Measurements from ENCODE around the gene REEP3.

REEP3 gene

GRCh38 chr10:63671317-63671937 is 150.2 kb downstream of the REEP3 start:
- DNase-seq = no peak
- intact Hi-C loops (cut with DNase I; ENCODE audit: low total_unique reads) = no loop called here

DNA sequence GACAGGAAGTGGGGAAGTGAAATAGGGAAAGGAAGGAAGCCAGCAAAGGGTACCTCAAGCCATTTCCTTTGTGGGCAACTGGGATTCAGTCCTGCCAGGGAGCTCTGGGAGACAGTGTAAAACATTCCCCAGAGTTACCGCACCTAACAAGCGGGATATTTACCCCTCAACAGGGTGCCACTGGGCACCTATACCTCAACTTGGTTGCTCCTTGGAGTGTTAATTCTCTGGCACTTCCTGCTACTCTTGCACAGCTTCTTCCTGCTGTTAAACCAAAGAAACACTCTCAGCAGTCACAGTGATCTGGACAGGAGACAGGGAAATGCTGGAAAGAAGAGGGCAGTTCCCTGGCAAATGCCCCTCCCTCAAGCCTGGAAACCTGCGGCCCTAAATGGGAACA is 151.3 kb downstream of the REEP3 start:
- H3K27ac ChIP-seq = no peak overlapping the region
- H3K27me3 ChIP-seq = no peaks in the 10 kb centered on the region
- intact Hi-C loops (cut with DNase I; ENCODE audit: low total_unique reads) = no loop called here
- no peak overlapping the region for H3K4me3 ChIP-seq
- TF ChIP-seq CTCF (IDR thresholded peaks at IDR 0.05) = no peak
- no peaks in the 10 kb centered on the region for H3K9me3 ChIP-seq
- no peak for DNase-seq
- H3K36me3 ChIP-seq = no peaks in the 10 kb centered on the region
- peaks cover 0 to 10% (median 5%) of the 10 kb centered on the region in 4 donors for H3K4me1 ChIP-seq

More at GRCh38 chr10:63671317-63671937, 150.2 kb downstream of the REEP3 start:
- H3K36me3 ChIP-seq = no peaks in the 10 kb centered on the region
- H3K9me3 ChIP-seq = no peaks in the 10 kb centered on the region
- TF ChIP-seq CTCF (IDR thresholded peaks at IDR 0.05) = no peak
- H3K27ac ChIP-seq = no peak overlapping the region
- peaks cover 0 to 18% (median 7%) of the 10 kb centered on the region in 4 donors for H3K4me1 ChIP-seq
- no peaks in the 10 kb centered on the region for H3K27me3 ChIP-seq
- no peak overlapping the region for H3K4me3 ChIP-seq

- H3K9me3 ChIP-seq = no peaks in the 10 kb centered on the region
These were observed 152.0 kb downstream of the REEP3 start for GRCh38 chr10:63673246-63673645.

DNA sequence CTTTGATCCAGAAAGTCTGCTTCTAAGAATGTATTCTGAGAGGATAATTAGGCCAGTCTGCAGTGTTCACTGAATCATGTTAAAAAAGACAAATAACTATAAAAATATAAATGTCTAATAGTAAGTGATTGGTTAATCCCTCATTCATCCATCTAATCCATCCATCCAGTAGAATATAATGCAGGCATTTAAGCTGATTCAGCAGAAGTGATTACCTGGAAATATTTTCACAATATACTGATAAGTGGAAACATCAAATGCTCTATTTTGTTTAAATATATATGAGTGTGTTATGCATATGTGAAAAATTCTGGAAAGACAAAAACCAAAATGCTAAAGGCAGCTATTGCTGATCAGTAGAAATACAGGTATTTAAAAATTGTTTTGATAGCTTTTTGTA is 152.6 kb downstream of the REEP3 start:
- Histone ChIP-seq H3K27me3 (no peaks in the 10 kb centered on the region), H3K4me1 (peaks cover 0 to 10% (median 5%) of the 10 kb centered on the region in 4 donors), H3K4me3 (no peak overlapping the region), H3K9me3 (no peaks in the 10 kb centered on the region), H3K27ac (no peak overlapping the region), H3K36me3 (no peaks in the 10 kb centered on the region)
- intact Hi-C loops (cut with DNase I; ENCODE audit: low total_unique reads) = no loop called here
- no peak for TF ChIP-seq CTCF (IDR thresholded peaks at IDR 0.05)
- no peak for DNase-seq

More at GRCh38 chr10:63673246-63673645, 152.0 kb downstream of the REEP3 start:
- Histone ChIP-seq H3K36me3 (no peaks in the 10 kb centered on the region), H3K27me3 (no peaks in the 10 kb centered on the region), H3K27ac (no peak overlapping the region), H3K4me3 (no peak overlapping the region), H3K4me1 (peaks cover 0 to 10% (median 5%) of the 10 kb centered on the region in 4 donors)
- no peak for DNase-seq
- intact Hi-C loops (cut with DNase I; ENCODE audit: low total_unique reads) = no loop called here
- no peak for TF ChIP-seq CTCF (IDR thresholded peaks at IDR 0.05)
